IMR-90 (cell line): ENCODE data around the gene MAP3K9. TPM values are rescaled to one million over a fixed set of nuclear protein-coding genes. Genes with fewer than 3 reads are reported as not detected.

Experiments used
- ATAC-seq: fragments of 200-7000 bp; cut with Tn5 transposase; 2 replicates; pipeline ENCODE4 v1.9.1; 2020; ENCODE audit warnings: low read depth, mild to moderate bottlenecking, moderate library complexity
- BruUV-seq: library from RNA; stranded (reverse); fragments of 400-500 nt; replicated peaks from 2 replicates; lab custom pipeline; 2021; lab: Mats Ljungman, UMichigan
- CTCF ChIA-PET: fragments of 300-600 bp; formaldehyde crosslinking; extraction: SDS; loops from one replicate; lab custom pipeline; 2021; ENCODE audit warnings: antibody characterized with exemption; lab: Yijun Ruan, JAX
- POLR2A ChIA-PET: fragments of 300-600 bp; sonication (Branson Sonifier 250); formaldehyde crosslinking; loops from one replicate; lab custom pipeline; 2022; ENCODE audit warnings: antibody characterized with exemption; ENCODE audit not compliant: unreplicated experiment; lab: Charles Lee
- DNase-seq: peaks from one replicate; pipeline ENCODE4 v3.0.0; 2013
- H2AFZ ChIP-seq: replicated peaks from 2 replicates; pipeline ENCODE3; 2013; ENCODE audit warnings: low read length, mild to moderate bottlenecking; ENCODE audit not compliant: poor library complexity
- H2AK5ac ChIP-seq: 2 replicates; pipeline ENCODE4 v1.6.1; 2013; ENCODE audit warnings: low read depth, low read length, inconsistent platforms
- H2AK9ac ChIP-seq: replicated peaks from 2 replicates; pipeline ENCODE3; 2013; ENCODE audit warnings: mild to moderate bottlenecking, low read depth, low read length, moderate library complexity; ENCODE audit not compliant: poor library complexity
- H2BK120ac ChIP-seq: 2 replicates; pipeline ENCODE4 v1.6.1; 2013; ENCODE audit warnings: low read depth, low read length, inconsistent platforms
- H2BK15ac ChIP-seq: 3 replicates; pipeline ENCODE4 v1.6.1; 2013; ENCODE audit warnings: low read depth, low read length, inconsistent platforms
- H2BK20ac ChIP-seq: 2 replicates; pipeline ENCODE4 v1.6.1; 2013; ENCODE audit warnings: low read depth, mild to moderate bottlenecking, inconsistent platforms, low read length, moderate library complexity
- H2BK5ac ChIP-seq: 2 replicates; pipeline ENCODE4 v1.6.1; 2013; ENCODE audit warnings: mild to moderate bottlenecking, low read depth, low read length, inconsistent platforms; ENCODE audit not compliant: poor library complexity, severe bottlenecking
- H3K14ac ChIP-seq: replicated peaks from 2 replicates; pipeline ENCODE4 v1.6.1; 2013; ENCODE audit warnings: low read depth, low read length, inconsistent platforms
- H3K18ac ChIP-seq: 2 replicates; pipeline ENCODE4 v1.6.1; 2013; ENCODE audit warnings: low read depth, low read length, control low read depth
- H3K23ac ChIP-seq: 2 replicates; pipeline ENCODE4 v1.6.1; 2013; ENCODE audit warnings: low read depth, low read length, inconsistent platforms
- H3K27ac ChIP-seq: 2 replicates; pipeline ENCODE4 v1.5.1; 2013; ENCODE audit warnings: mild to moderate bottlenecking, control low read depth, low read length; ENCODE audit not compliant: insufficient read depth
- H3K27me3 ChIP-seq: 2 replicates; pipeline ENCODE4 v1.6.1; 2013; ENCODE audit warnings: low read length; ENCODE audit not compliant: control insufficient read depth, insufficient read depth
- H3K36me3 ChIP-seq: 2 replicates; pipeline ENCODE4 v1.6.1; 2013; ENCODE audit warnings: low read length, mixed read lengths; ENCODE audit not compliant: control insufficient read depth, insufficient read depth
- H3K4ac ChIP-seq: 2 replicates; pipeline ENCODE4 v1.6.1; 2013; ENCODE audit warnings: low read depth, low read length, inconsistent platforms
- H3K4me1 ChIP-seq: 2 replicates; pipeline ENCODE4 v1.6.1; 2013; ENCODE audit warnings: low read length, mixed read lengths; ENCODE audit not compliant: control insufficient read depth, insufficient read depth
- H3K4me2 ChIP-seq: 2 replicates; pipeline ENCODE4 v1.6.1; 2013; ENCODE audit warnings: low read depth, mild to moderate bottlenecking, control low read depth, low read length, moderate library complexity
- H3K4me3 ChIP-seq: 2 replicates; pipeline ENCODE4 v1.5.1; 2013; ENCODE audit warnings: low read depth, mild to moderate bottlenecking, control low read depth, low read length, moderate library complexity; ENCODE audit not compliant: insufficient read depth
- H3K56ac ChIP-seq: 2 replicates; pipeline ENCODE4 v1.6.1; 2013; ENCODE audit warnings: low read length, inconsistent platforms; ENCODE audit not compliant: insufficient read depth; ENCODE audit errors: extremely low read depth
- H3K79me1 ChIP-seq, 2 experiments: 2 replicates each; pipeline ENCODE4 v1.6.1; 2013; ENCODE audit warnings: low read length in 2 of 2, inconsistent platforms in 1 of 2, low read depth in 1 of 2
- H3K9ac ChIP-seq: 2 replicates; pipeline ENCODE4 v1.6.1; 2013; ENCODE audit warnings: low read depth, low read length, control low read depth
- H3K9me1 ChIP-seq: 2 replicates; pipeline ENCODE4 v1.6.1; 2013; ENCODE audit warnings: low read length, inconsistent platforms; ENCODE audit not compliant: insufficient read depth
- H3K9me3 ChIP-seq: 2 replicates; pipeline ENCODE4 v1.6.1; 2013; ENCODE audit warnings: low read length; ENCODE audit not compliant: control insufficient read depth, insufficient read depth
- H4K20me1 ChIP-seq: 2 replicates; pipeline ENCODE4 v1.6.1; 2013; ENCODE audit warnings: low read length, inconsistent platforms; ENCODE audit not compliant: insufficient read depth
- H4K5ac ChIP-seq: 2 replicates; pipeline ENCODE4 v1.6.1; 2013; ENCODE audit warnings: mild to moderate bottlenecking, low read depth, low read length, control low read depth
- H4K8ac ChIP-seq, 2 experiments: 2 replicates each; pipeline ENCODE4 v1.6.1; 2013; ENCODE audit warnings: low read depth in 2 of 2, low read length in 2 of 2, control low read depth in 1 of 2, inconsistent platforms in 1 of 2
- H4K91ac ChIP-seq: 2 replicates; pipeline ENCODE4 v1.6.1; 2013; ENCODE audit warnings: low read depth, low read length, inconsistent platforms; ENCODE audit not compliant: insufficient read depth
- BHLHE40 ChIP-seq: fragments of 150-350 bp; IDR thresholded peaks from 2 replicates; pipeline ENCODE4 v1.6.1; 2016; ENCODE audit warnings: mild to moderate bottlenecking, low read depth, low read length
- CEBPB ChIP-seq: IDR thresholded peaks from 2 replicates; pipeline ENCODE4 v1.6.1; 2012; ENCODE audit warnings: low read depth, low read length, improper control_type of control experiment
- CHD1 ChIP-seq: IDR thresholded peaks from 2 replicates; pipeline ENCODE4 v1.6.1; 2012; ENCODE audit warnings: low read depth, low read length, improper control_type of control experiment
- FOS ChIP-seq: fragments of 150-350 bp; IDR thresholded peaks from 2 replicates; pipeline ENCODE4 v1.6.1; 2016; ENCODE audit warnings: low read depth, low read length
- MAFK ChIP-seq: IDR thresholded peaks from 2 replicates; pipeline ENCODE4 v1.6.1; 2012; ENCODE audit warnings: low read depth, low read length, improper control_type of control experiment
- MAZ ChIP-seq: IDR thresholded peaks from 2 replicates; pipeline ENCODE4 v1.6.1; 2012; ENCODE audit warnings: low read depth, mild to moderate bottlenecking, low read length, improper control_type of control experiment, moderate library complexity, borderline replicate concordance
- MXI1 ChIP-seq: IDR thresholded peaks from 2 replicates; pipeline ENCODE4 v1.6.1; 2012; ENCODE audit warnings: low read depth, mild to moderate bottlenecking, low read length, moderate library complexity, borderline replicate concordance
- NFE2L2 ChIP-seq: fragments of 150-350 bp; IDR thresholded peaks from 2 replicates; pipeline ENCODE4 v1.6.1; 2016; ENCODE audit warnings: low read depth, mild to moderate bottlenecking, low read length
- POLR2A ChIP-seq: IDR thresholded peaks from 2 replicates; pipeline ENCODE4 v1.6.1; 2012; ENCODE audit warnings: mild to moderate bottlenecking, low read depth, low read length
- RAD21 ChIP-seq: IDR thresholded peaks from 2 replicates; pipeline ENCODE4 v1.6.1; 2012; ENCODE audit warnings: low read length, improper control_type of control experiment
- RCOR1 ChIP-seq: IDR thresholded peaks from 2 replicates; pipeline ENCODE4 v1.6.1; 2012; ENCODE audit warnings: mild to moderate bottlenecking, low read length, improper control_type of control experiment; ENCODE audit not compliant: insufficient replicate concordance
- RFX5 ChIP-seq: IDR thresholded peaks from 2 replicates; pipeline ENCODE4 v1.8.0; 2012; ENCODE audit warnings: low read depth, mild to moderate bottlenecking, low read length, moderate library complexity
- SMC3 ChIP-seq: fragments of 150-350 bp; IDR thresholded peaks from 2 replicates; pipeline ENCODE4 v1.6.1; 2016; ENCODE audit warnings: low read depth, mild to moderate bottlenecking, antibody characterized with exemption, low read length, moderate library complexity
- WGBS, 2 experiments: methylation state at CpG; one replicate each; pipeline versions ENCODE4 v1.1.5 to v1.1.7; 2013; ENCODE audit warnings: missing lambda C conversion rate in 2 of 2; ENCODE audit not compliant: insufficient read length in 1 of 2; ENCODE audit errors: extremely low coverage in 2 of 2; 5-methylcytosine and 5-hydroxymethylcytosine counted together
- dilution Hi-C: fragments of 300-500 bp; cut with HindIII; formaldehyde crosslinking; loops from one replicate; pipeline ENCODE4 v1.14.3; 2018; ENCODE audit warnings: low sequenced_read_pairs; ENCODE audit not compliant: unreplicated experiment
- in situ Hi-C: fragments of 300-500 bp; cut with MboI; formaldehyde crosslinking; loops from 3 replicates; pipeline ENCODE4 v1.14.3; 2019; ENCODE audit warnings: low sequenced_read_pairs, inconsistent platforms, mixed read lengths
- intact Hi-C: fragments of 100-400 bp; cut with micrococcal nuclease; formaldehyde crosslinking; loops from 2 replicates; pipeline ENCODE4 v1.10.0; 2022
- polyA plus RNA-seq, 3 experiments: library from polyadenylated mRNA; depleted of rRNA; stranded (reverse); fragments of >200 nt; gene quantifications; 2 replicates each; pipeline ENCODE4 v1.2.3, GENCODE V29; 2012; ENCODE audit warnings: low replicate concordance in 1 of 3
- total RNA-seq: library from RNA; depleted of rRNA; stranded (reverse); fragments of >200 nt; gene quantifications from 2 replicates; pipeline ENCODE4 v1.2.3, GENCODE V29; 2012
- TF ChIP-seq, protein P1 (sequence below): conservative IDR thresholded peaks from 2 replicates; pipeline ENCODE4 v1.5.1; 2012; ENCODE audit warnings: mild to moderate bottlenecking, low read depth, low read length, improper control_type of control experiment
- TF ChIP-seq, protein P2 (sequence below): fragments of 150-350 bp; IDR thresholded peaks from 2 replicates; pipeline ENCODE4 v1.6.1; 2017; ENCODE audit warnings: mild to moderate bottlenecking, antibody characterized with exemption, low read length, low read depth
- TF ChIP-seq, protein P3 (sequence below): fragments of 150-350 bp; IDR thresholded peaks from 2 replicates; pipeline ENCODE4 v1.6.1; 2016; ENCODE audit warnings: low read depth, mild to moderate bottlenecking, low read length, moderate library complexity, borderline replicate concordance

MAP3K9 gene
- total and polyA plus RNA-seq, 2 of the 4 experiments (the other 2 are of a cell fraction), result 0.17 to 0.18 TPM

DNA sequence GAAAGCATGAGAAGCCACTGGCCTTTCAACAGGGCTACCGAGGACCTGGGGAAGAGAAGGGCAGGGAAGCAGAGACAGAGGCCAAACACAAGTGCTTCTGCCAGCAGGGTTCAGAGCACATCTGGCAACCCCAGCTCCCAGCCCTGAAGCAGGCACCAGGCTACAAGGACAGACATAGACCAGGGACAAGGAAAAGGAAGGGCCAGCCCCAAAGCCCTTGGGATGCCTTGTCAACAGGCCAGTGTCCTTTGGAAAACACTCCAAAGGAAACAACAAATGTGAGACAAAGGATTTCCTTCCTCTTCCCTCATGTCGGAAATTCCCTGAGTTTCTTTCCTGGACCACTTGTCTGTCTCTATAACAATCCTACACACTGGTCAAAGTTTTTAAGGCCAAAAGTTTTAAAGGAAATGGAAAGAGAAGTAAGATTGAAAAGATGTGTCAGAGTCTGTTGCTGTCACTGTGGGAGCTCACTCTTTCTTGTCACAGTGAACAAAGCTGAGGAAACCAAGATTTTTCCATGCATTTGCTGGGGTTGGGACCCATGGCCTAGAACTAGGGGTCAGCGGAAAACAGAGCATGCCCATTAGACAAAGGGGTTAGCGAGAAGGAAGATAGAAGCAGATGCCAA lies 108.2 kb downstream of the MAP3K9 start:
- Histone ChIP-seq H3K4me1 (no peaks in the 10 kb centered on the region), H2BK20ac (no peak overlapping the region), H3K23ac (no peak overlapping the region), H3K18ac (no peak overlapping the region), H3K4ac (no peak overlapping the region), H3K27me3 (peaks cover 7% of the 10 kb centered on the region), H2BK5ac (no peak overlapping the region), H3K79me1 (no peaks in the 10 kb centered on the region), H2BK15ac (no peak overlapping the region), H3K36me3 (no peaks in the 10 kb centered on the region), H3K27ac (no peak overlapping the region), H3K14ac (no peak overlapping the region), H2AK5ac (no peak overlapping the region), H2AFZ (no peak overlapping the region), H3K9me1 (no peaks in the 10 kb centered on the region), H3K9ac (no peak overlapping the region), H3K9me3 (no peaks in the 10 kb centered on the region), H4K8ac (no peak overlapping the region), H4K20me1 (no peaks in the 10 kb centered on the region), H2BK120ac (no peak overlapping the region), H3K4me2 (no peak overlapping the region), H3K56ac (no peak overlapping the region), H2AK9ac (no peak overlapping the region), H4K91ac (no peak overlapping the region), H4K5ac (no peak overlapping the region), H3K4me3 (no peak overlapping the region)
- DNase-seq (no peak), ATAC-seq (no peak)
- 46% methylated on average over 3 of the region's 4 CpGs; no CpG with 5 or more reads in 1 of the 2 experiments for WGBS, 2 experiments
- intact Hi-C loops, result no loop called here
- TF ChIP-seq FOS (no peak), NFE2L2 (no peak), RFX5 (no peak), MXI1 (no peak), MAZ (no peak), SMC3 (no peak), MAFK (no peak), RCOR1 (no peak), RAD21 (no peak), BHLHE40 (no peak), POLR2A (no peak), CHD1 (no peak), CEBPB (no peak)
- TF ChIP-seq, protein P1, sequence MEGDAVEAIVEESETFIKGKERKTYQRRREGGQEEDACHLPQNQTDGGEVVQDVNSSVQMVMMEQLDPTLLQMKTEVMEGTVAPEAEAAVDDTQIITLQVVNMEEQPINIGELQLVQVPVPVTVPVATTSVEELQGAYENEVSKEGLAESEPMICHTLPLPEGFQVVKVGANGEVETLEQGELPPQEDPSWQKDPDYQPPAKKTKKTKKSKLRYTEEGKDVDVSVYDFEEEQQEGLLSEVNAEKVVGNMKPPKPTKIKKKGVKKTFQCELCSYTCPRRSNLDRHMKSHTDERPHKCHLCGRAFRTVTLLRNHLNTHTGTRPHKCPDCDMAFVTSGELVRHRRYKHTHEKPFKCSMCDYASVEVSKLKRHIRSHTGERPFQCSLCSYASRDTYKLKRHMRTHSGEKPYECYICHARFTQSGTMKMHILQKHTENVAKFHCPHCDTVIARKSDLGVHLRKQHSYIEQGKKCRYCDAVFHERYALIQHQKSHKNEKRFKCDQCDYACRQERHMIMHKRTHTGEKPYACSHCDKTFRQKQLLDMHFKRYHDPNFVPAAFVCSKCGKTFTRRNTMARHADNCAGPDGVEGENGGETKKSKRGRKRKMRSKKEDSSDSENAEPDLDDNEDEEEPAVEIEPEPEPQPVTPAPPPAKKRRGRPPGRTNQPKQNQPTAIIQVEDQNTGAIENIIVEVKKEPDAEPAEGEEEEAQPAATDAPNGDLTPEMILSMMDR, result no peak
- TF ChIP-seq, protein P2, sequence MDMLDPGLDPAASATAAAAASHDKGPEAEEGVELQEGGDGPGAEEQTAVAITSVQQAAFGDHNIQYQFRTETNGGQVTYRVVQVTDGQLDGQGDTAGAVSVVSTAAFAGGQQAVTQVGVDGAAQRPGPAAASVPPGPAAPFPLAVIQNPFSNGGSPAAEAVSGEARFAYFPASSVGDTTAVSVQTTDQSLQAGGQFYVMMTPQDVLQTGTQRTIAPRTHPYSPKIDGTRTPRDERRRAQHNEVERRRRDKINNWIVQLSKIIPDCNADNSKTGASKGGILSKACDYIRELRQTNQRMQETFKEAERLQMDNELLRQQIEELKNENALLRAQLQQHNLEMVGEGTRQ, result no peak
- TF ChIP-seq, protein P3, sequence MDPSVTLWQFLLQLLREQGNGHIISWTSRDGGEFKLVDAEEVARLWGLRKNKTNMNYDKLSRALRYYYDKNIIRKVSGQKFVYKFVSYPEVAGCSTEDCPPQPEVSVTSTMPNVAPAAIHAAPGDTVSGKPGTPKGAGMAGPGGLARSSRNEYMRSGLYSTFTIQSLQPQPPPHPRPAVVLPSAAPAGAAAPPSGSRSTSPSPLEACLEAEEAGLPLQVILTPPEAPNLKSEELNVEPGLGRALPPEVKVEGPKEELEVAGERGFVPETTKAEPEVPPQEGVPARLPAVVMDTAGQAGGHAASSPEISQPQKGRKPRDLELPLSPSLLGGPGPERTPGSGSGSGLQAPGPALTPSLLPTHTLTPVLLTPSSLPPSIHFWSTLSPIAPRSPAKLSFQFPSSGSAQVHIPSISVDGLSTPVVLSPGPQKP, result no peak
- BruUV-seq, result no TSS peak
- ChIA-PET CTCF (interaction anchor here (0.6 kb wide), 1 partner anchor 113 kb away, joined by 3 read pairs; no protein-coding TSS in a partner anchor), POLR2A (no interaction called here)
- in situ Hi-C loops, result no loop called here
- dilution Hi-C loops, result no loop called here
